Tibial artery (tissue), 4 donors: Measurements from ENCODE around the gene KCNT1.

Source experiments
- DNase-seq, 2 donors: peaks; one replicate each; pipeline ENCODE4 v3.0.0-alpha.2; 2019
- H3K27ac ChIP-seq, 2 donors: fragments of 200-600 bp; sonication (generic) in 1 of 2; 1 replicate in 1 of 2; 2 replicates in 1 of 2; pipeline ENCODE4 v1.5.1; 2018 to 2019; ENCODE audit warnings: mild to moderate bottlenecking in 1 of 2
- H3K27me3 ChIP-seq, 2 donors: fragments of 200-600 bp; sonication (generic) in 1 of 2; one replicate each; pipeline versions ENCODE4 v1.5.1 to v1.6.0; 2016 to 2019
- H3K36me3 ChIP-seq, 3 donors: fragments of 200-600 bp; sonication (generic) in 2 of 3; one replicate each; pipeline ENCODE4 v1.5.1; 2016 to 2019; ENCODE audit warnings: mild to moderate bottlenecking in 2 of 3
- H3K4me1 ChIP-seq, 4 donors: fragments of 200-600 bp; sonication (generic) in 2 of 4; 1 replicate in 3 of 4; 2 replicates in 1 of 4; pipeline ENCODE4 v1.5.1; 2016 to 2019
- H3K4me3 ChIP-seq, 2 donors: fragments of 200-600 bp; sonication (generic) in 1 of 2; 1 replicate in 1 of 2; 2 replicates in 1 of 2; pipeline ENCODE4 v1.5.1; 2018 to 2019; ENCODE audit warnings: mild to moderate bottlenecking in 2 of 2
- H3K9me3 ChIP-seq, 3 donors: fragments of 200-600 bp; sonication (generic) in 1 of 3; one replicate each; pipeline ENCODE4 v1.5.1; 2016 to 2019
- intact Hi-C: fragments of 100-400 bp; cut with DNase I; formaldehyde crosslinking; loops from one replicate; pipeline ENCODE4 v1.15.0; 2023; ENCODE audit warnings: low total_unique reads
- TF ChIP-seq, protein P1 (sequence below), 2 experiments: fragments of 200-600 bp in 1 of 2; fragments of 450-650 bp in 1 of 2; IDR thresholded peaks; one replicate each; pipeline ENCODE4 v1.5.1; 2017 to 2019; ENCODE audit warnings: antibody characterized with exemption in 2 of 2, mild to moderate bottlenecking in 1 of 2, moderate library complexity in 1 of 2

KCNT1 gene

DNA sequence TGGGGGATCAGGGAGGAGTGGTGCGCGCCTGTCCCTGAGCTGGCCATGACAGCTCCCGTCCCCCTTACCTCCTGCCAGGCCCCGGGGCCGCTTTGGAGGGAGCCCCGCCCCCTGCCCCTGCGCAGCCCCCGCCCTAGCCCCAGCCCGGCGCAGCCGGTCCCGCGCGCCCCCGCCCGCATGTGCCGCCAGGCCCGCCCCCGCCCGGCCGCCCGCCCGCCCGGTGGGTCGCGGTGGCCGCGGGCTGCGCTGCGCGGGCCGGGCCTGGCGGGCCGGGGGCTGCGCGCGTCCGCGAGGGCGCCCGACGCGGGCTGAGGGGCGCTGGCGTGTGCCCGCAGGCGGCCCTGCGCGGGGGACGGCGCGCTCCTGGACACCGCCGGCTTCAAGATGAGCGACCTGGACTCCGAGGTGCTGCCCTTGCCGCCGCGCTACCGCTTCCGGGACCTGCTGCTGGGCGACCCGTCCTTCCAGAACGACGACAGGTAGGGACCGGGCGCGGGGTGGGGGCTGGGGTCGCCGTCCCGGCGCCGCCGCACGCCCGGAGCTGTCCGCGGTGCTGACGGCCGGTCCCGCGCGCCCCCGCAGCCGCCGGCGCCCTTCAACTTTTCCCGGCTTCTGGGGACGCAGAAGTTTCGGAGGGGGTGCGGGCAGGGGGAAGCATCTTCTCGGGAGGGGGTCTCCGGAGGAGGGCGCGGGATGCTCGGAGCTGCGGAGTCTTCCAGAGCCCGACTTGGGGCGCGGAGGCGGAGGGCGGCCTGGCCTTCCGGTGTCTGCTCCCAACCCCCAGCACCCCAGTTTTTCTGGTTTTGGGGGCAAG, 12.5 kb downstream of the KCNT1 start:
- no peak for DNase-seq
- TF ChIP-seq, protein P1, sequence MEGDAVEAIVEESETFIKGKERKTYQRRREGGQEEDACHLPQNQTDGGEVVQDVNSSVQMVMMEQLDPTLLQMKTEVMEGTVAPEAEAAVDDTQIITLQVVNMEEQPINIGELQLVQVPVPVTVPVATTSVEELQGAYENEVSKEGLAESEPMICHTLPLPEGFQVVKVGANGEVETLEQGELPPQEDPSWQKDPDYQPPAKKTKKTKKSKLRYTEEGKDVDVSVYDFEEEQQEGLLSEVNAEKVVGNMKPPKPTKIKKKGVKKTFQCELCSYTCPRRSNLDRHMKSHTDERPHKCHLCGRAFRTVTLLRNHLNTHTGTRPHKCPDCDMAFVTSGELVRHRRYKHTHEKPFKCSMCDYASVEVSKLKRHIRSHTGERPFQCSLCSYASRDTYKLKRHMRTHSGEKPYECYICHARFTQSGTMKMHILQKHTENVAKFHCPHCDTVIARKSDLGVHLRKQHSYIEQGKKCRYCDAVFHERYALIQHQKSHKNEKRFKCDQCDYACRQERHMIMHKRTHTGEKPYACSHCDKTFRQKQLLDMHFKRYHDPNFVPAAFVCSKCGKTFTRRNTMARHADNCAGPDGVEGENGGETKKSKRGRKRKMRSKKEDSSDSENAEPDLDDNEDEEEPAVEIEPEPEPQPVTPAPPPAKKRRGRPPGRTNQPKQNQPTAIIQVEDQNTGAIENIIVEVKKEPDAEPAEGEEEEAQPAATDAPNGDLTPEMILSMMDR (IDR thresholded peaks at IDR 0.05) = no peak
- H3K4me3 ChIP-seq = no peak overlapping the region
- no peaks in the 10 kb centered on the region for H3K36me3 ChIP-seq
- intact Hi-C loops = no loop called here
- H3K4me1 ChIP-seq = peaks cover 0 to 7% (median 2%) of the 10 kb centered on the region in 4 donors
- H3K27ac ChIP-seq = no peak overlapping the region
- H3K9me3 ChIP-seq = no peaks in the 10 kb centered on the region
- H3K27me3 ChIP-seq = peaks cover 0 to 81% of the 10 kb centered on the region in 2 donors

DNA sequence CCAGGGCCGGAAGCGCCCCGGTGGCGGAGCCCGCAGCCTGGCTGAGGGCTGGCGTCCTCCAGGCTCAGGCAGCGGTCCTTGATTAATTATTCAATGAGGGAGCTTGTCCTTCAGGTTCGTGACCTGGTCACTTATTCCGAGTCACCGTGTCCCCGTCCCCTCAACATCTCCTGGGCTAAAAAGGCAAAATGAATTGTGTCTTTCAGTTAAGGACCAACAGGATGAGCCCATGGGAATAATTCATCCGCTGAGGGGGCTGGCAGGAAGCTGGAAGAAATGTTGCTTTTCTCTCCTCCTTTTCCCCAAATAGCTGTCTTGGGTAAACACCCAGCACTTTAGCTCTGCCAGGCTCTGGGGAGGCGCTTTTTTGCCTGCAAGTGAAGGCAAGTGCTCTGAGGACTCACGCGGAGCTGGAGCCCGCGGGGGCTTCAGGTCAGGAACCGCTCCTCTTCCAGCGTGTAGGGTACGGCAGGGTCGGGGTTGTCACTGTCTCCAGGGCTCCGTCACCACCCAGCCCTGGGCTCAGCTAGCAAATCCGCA, 13.1 kb downstream of the KCNT1 start:
- Histone ChIP-seq H3K4me1 (peaks cover 0 to 7% (median 2%) of the 10 kb centered on the region in 4 donors), H3K4me3 (no peak overlapping the region), H3K27ac (no peak overlapping the region), H3K9me3 (no peaks in the 10 kb centered on the region), H3K27me3 (peaks cover 0 to 86% of the 10 kb centered on the region in 2 donors), H3K36me3 (no peaks in the 10 kb centered on the region)
- intact Hi-C loops = no loop called here
- TF ChIP-seq, protein P1 (IDR thresholded peaks at IDR 0.05) = no peak
- DNase-seq = no peak

DNA sequence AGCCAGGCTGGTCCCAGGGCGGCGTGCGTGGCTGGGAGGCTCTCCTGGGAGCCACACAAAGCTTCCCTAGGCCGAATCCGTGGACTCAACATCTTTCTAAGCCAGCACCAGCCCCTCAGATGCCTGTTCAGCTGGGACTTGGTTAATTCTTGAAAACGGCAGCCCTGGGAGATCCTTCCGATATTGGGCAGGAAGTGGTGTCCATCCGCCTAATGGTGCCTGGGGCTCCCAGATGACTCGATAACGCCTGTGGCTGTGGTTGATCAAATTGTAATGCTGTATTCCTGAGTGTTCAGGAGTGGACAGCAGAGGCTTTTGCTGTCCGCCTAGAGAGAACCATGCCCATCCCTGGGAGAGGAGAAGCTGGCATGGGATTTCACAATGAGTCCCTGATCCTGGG, 14.1 kb downstream of the KCNT1 start:
- no peak overlapping the region for H3K27ac ChIP-seq

DNA sequence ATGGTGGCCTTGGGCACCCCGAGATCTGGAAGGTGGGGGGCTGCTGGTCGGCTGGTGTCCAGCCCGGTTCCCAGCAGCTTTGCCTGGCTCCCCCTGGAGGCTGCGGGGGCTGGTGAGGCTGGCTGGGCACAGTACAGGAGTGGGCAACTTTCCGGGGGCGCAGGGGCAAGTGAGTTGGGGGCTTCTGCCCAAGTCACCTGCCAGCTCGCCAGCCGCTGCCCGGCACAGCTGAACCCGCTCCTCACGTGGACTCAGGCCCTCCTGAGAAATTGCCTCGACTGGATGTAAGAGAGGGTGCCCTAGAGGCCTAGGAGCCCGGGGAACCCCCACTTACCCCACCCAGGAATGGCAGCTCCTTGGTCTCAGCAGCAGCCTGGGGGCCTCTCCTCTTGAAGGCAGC, 15.4 kb downstream of the KCNT1 start:
- Histone ChIP-seq H3K36me3 (no peaks in the 10 kb centered on the region), H3K4me1 (peaks cover 0 to 7% (median 2%) of the 10 kb centered on the region in 4 donors), H3K4me3 (no peak overlapping the region), H3K9me3 (no peaks in the 10 kb centered on the region), H3K27ac (no peak overlapping the region), H3K27me3 (peaks cover 0 to 98% of the 10 kb centered on the region in 2 donors)
- TF ChIP-seq, protein P1 (IDR thresholded peaks at IDR 0.05) = no peak
- intact Hi-C loops = no loop called here
- no peak for DNase-seq

More for the DNA sequence above, 14.1 kb downstream of the KCNT1 start:
- peaks cover 0 to 95% of the 10 kb centered on the region in 2 donors for H3K27me3 ChIP-seq
- no peaks in the 10 kb centered on the region for H3K36me3 ChIP-seq
- peaks cover 0 to 7% (median 2%) of the 10 kb centered on the region in 4 donors for H3K4me1 ChIP-seq
- H3K4me3 ChIP-seq = no peak overlapping the region
- DNase-seq = no peak
- TF ChIP-seq, protein P1 (IDR thresholded peaks at IDR 0.05) = no peak
- H3K9me3 ChIP-seq = no peaks in the 10 kb centered on the region
- intact Hi-C loops = no loop called here

DNA sequence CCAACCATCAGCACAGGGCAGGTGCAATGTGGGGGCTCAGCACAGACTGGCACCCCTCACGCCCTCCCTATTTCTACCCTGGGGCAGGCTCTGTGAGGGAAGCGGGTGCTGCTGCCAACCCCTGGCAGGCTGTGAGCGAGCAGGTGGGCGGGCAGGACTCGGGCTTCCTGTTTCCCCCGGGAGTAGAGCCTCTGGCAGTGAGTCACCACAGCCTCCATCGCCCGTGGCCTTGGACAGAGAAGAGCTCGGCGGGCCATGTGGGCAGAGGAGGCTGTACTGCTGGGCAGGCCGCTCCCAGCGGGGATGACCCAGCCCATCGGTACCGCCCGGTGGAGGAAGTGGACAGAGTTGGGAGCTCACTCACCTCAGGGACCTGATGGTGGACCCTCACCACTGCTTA, 16.6 kb downstream of the KCNT1 start:
- peaks cover 0 to 7% (median 2%) of the 10 kb centered on the region in 4 donors for H3K4me1 ChIP-seq
- peaks cover 0 to 98% of the 10 kb centered on the region in 2 donors for H3K27me3 ChIP-seq
- no peak overlapping the region for H3K4me3 ChIP-seq
- no peaks in the 10 kb centered on the region for H3K9me3 ChIP-seq
- no peak for DNase-seq
- TF ChIP-seq, protein P1 (IDR thresholded peaks at IDR 0.05) = no peak
- H3K36me3 ChIP-seq = no peaks in the 10 kb centered on the region
- intact Hi-C loops = no loop called here
- H3K27ac ChIP-seq = no peak overlapping the region
